HG03520 (cell line): Measurements from ENCODE around the gene ISLR2.

Experiments
- ATAC-seq: cut with Tn5 transposase; IDR thresholded peaks from one replicate; pipeline ENCODE4 v1.9.1; 2021; ENCODE audit warnings: mild to moderate bottlenecking, moderate library complexity; ENCODE audit not compliant: unreplicated experiment

Gene ISLR2

DNA sequence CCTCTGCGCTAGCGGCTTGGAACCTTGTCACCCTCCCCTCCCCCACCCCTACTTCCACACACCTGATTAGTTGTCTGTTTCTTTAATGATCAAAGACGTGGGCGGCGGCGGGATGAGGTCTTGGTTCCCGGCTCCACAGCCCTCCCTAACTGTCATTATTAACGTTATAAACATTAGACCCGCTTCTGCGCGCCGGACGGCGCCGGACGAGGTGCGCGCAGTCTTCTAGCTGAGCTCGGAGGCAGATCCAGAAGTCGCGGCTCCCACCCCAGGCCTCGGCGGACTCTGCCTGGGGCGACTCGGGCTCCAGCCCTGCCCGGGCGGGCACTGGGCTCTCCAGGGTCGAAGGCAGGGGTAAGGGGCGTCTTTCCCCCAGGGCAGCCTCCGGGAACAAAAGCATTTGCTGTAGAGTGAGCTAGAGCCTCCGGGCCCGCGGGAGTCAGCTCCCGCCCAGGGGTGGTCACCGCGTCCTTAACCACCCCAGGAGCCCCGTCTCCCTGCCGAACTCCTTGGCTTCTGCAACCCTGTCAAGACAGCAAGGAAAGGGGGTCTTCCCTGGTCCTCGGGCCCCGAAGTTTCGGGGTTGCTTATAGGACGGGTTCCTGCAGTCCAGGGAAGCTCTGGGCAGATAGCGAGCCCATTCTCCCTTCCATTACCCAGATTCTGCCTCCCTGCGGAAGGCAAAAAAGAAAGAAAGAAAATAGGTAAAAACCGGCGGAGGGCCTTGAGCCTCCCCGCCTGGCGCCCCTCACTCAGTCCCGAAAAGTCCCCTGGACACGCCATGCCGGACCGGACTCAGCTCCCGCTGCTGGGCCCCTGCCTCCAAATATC lies 2.2 kb upstream of the ISLR2 start:
- ATAC-seq = no peak

DNA sequence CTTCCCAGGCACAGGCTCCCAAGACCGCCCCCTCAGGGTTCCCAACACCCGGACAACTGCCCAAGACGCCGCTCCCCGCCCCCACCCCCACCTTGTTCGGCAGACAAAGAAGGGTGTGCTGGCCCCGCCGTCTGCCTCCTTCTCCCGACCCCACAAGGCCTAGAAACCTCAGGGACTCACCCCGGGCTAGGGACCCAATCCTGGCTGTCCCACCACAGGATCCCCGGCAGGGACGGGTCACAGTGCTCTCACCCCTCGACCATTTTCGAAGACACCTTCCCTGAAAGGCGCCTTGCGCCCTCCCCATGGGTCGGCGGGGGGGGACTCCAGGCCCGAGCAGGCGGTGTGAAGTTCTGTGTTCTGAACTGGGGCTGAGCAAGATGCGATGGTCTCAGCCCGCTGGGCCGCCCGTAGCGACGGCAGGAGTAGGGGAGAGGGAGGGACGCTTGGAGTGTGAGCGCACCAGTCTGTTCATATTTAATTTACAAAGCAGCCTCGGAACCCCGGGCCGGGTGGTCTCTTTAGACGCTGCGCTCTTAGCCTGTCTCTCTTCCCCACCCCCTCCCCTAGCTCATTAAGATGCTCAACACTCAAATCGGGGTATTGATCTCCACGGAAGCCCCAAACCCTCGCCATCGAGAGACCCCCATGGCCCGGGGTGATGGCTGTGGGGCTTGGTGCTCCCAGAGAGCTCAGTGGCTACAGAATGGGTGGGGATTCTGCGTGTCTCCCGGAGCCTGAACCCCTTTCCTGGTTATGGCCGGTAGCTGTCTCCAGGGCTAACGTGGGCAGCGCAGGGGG lies 1.4 kb upstream of the ISLR2 start:
- no peak for ATAC-seq

DNA sequence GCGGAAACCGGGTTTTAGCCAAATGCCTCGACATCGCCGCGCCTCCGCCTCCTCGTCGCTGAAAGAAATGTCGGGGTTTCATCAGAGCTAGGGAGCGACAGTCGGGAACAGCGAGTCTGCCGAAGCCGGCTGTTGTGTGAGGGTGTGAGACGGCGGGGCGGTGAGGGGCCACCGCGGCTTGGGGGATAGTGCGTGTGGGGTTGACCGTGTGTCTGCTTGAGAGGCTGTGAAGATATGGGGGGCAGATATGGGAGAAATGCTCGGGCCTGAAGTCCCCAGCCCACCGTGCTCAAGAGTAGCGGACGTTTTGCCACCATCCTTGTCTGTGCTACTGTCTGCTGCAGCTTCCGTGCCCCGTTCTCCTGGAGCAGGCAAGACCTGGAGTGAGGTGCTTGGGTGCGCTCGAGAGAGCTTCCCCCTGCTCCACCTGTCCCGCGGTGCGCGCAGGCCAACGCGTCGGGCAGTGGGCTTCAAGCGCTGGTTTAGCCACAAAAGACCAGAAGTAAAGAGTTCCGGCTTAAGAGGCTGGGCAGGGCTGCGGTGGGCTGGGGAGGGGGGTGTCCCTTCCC lies 716 bp upstream of the ISLR2 start:
- no peak for ATAC-seq

DNA sequence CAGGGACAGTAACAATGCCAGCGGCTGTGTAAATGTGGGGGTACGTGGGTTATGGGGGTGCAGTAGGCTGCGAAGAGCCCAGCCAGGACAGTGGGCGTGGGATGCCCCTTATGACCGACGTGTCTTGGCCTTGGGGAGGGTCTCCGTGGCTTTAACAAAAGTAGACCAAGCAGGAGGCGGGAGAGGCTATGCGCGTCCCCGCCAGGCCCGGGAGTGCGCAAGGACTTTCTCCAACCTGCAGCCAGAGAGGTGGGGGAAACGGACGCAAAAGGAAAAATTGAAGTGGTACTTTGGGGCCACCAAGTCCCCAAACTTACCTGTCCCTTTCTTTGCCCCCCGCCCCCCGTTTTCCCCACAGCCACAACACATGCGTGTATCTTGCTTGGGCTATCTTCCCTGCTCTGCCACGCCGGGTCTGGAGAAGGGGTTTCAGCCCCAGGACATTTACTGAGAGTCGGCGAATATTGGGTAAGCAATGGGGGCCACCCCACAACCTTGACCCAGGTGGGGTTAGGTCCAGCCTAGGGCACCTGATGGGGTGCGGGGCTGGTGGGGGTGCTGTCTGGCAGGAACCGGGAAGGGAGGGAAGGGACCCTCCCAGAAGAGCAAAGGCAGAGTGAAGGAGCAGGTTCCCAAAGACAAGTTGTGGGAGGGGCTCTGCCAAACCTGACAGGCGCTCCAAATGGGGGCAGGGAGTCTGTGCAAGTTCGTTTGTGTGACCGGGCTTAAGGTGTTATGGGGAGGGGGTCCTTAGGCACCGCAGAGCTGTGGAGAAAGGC lies 652 bp downstream of the ISLR2 start:
- no peak for ATAC-seq

- no peak for ATAC-seq
Measured at GRCh38 chr15:74131628-74132413, 1.4 kb downstream of the ISLR2 start.

DNA sequence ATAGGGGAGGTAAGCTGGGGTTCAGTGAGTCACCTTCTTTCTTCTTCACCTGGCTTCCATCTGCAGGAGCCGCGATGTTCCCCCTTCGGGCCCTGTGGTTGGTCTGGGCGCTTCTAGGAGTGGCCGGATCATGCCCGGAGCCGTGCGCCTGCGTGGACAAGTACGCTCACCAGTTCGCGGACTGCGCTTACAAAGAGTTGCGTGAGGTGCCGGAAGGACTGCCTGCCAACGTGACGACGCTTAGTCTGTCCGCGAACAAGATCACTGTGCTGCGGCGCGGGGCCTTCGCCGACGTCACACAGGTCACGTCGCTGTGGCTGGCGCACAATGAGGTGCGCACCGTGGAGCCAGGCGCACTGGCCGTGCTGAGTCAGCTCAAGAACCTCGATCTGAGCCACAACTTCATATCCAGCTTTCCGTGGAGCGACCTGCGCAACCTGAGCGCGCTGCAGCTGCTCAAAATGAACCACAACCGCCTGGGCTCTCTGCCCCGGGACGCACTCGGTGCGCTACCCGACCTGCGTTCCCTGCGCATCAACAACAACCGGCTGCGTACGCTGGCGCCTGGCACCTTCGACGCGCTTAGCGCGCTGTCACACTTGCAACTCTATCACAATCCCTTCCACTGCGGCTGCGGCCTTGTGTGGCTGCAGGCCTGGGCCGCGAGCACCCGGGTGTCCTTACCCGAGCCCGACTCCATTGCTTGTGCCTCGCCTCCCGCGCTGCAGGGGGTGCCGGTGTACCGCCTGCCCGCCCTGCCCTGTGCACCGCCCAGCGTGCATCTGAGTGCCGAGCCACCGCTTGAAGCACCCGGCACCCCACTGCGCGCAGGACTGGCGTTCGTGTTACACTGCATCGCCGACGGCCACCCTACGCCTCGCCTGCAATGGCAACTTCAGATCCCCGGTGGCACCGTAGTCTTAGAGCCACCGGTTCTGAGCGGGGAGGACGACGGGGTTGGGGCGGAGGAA lies 2.6 kb downstream of the ISLR2 start:
- no peak for ATAC-seq

DNA sequence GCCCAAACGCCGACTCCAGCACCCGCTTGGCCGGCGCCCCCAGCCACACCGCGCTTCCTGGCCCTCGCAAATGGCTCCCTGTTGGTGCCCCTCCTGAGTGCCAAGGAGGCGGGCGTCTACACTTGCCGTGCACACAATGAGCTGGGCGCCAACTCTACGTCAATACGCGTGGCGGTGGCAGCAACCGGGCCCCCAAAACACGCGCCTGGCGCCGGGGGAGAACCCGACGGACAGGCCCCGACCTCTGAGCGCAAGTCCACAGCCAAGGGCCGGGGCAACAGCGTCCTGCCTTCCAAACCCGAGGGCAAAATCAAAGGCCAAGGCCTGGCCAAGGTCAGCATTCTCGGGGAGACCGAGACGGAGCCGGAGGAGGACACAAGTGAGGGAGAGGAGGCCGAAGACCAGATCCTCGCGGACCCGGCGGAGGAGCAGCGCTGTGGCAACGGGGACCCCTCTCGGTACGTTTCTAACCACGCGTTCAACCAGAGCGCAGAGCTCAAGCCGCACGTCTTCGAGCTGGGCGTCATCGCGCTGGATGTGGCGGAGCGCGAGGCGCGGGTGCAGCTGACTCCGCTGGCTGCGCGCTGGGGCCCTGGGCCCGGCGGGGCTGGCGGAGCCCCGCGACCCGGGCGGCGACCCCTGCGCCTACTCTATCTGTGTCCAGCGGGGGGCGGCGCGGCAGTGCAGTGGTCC lies 3.5 kb downstream of the ISLR2 start:
- no peak for ATAC-seq

- ATAC-seq = no peak
Measured at GRCh38 chr15:74134387-74135027, 4.1 kb downstream of the ISLR2 start.

- ATAC-seq = no peak
Measured at GRCh38 chr15:74135041-74135565, 4.7 kb downstream of the ISLR2 start.

DNA sequence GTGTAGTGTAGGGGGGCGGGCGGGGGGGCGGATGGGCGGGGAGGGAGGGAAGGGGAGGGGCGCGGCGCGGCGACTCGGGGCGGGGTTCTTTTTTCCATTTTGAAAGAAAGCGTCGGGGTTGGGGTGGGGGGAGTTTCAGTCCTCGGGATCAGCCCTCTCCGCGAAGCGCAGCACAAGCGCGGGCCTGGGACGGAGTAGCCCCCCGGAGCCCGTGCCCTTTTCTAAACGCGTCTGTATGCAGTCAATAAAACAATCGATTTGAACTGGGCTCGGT lies 6.1 kb downstream of the ISLR2 start:
- no peak for ATAC-seq

DNA sequence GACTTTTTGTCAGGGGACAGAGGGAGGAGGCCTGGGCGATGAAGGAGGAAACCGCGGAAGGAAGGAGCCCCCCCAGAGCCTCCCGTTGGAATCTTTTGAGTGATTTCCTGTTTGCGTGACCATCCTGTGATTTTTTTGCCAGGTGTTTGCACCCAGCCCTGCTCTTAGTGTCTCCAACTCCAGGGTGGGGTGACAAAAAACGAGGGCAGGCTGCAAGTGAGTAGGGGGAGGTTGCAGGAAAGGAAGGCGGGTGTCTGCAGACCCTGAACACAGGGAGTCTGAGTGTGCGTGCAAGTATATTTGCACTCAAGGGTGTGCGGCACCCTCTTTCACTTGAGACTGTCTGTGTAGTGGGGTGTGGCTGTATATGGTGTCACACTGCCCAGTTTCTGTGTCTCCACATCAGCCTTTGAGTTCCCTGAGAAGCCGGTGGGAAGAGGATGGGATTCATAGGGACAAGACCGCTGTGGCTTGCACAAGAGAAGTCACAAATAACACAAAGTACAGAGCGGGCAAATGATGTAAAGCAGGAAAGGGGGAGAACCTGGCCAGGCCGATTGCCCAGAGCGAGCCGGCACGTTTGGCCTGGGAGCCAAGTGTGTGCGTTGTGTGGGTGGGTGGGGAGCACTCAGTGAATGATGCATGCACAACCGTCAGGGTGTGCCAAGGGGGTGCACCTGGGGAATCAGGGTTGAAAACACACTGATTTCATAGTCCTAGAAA lies 6.6 kb downstream of the ISLR2 start:
- no peak for ATAC-seq

- ATAC-seq = no peak
Measured at GRCh38 chr15:74137537-74137894, 7.1 kb downstream of the ISLR2 start.

GRCh38 chr15:74138642-74139041 lies 8.3 kb downstream of the ISLR2 start:
- no peak for ATAC-seq

DNA sequence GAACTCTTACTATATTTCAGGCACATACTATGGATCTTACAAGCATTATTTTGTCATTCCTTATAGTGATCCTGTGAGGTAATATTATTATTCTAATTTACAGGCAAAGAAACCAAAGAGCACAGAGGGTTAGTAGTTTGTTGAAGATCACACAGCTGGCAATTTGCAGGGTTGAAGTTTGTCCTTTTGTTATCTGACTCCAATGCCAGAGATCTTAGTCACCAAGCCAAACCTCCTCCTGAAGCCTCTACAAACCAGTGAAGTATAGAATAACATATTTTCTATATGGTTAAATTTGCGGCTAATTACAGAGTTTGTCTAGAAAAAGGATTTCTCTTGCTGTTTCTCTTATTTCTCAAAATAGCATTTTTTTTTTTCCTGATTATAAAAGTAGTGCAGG lies 11.2 kb downstream of the ISLR2 start:
- no peak for ATAC-seq

GRCh38 chr15:74144153-74144775 lies 13.9 kb downstream of the ISLR2 start:
- ATAC-seq = no peak

GRCh38 chr15:74146277-74146800 lies 16.0 kb downstream of the ISLR2 start:
- ATAC-seq = no peak

- ATAC-seq = no peak
Measured at GRCh38 chr15:74147051-74147450, 16.7 kb downstream of the ISLR2 start.
